KOPT-K1 (cell line): ENCODE measurements around the gene TSC2.
A peak's percentile ranks its signal among the peaks of the same experiment; 100 is the strongest.
"Not testable (repeated sequence)": the region's sequence is repeated elsewhere in the genome, so short reads cannot be mapped to it uniquely, and the experiment has no call there.

Experiments used
- H3K27ac ChIP-seq: fragments of 200-600 bp; sonication (generic); 2 replicates; pipeline ENCODE4 v1.5.1; 2016; ENCODE audit warnings: antibody characterized with exemption, mild to moderate bottlenecking, low read depth, low read length; ENCODE audit not compliant: poor library complexity, severe bottlenecking
- H3K36me3 ChIP-seq: fragments of 200-600 bp; sonication (generic); 2 replicates; pipeline ENCODE4 v1.5.1; 2017; ENCODE audit warnings: antibody characterized with exemption, mild to moderate bottlenecking, low read length, moderate library complexity; ENCODE audit not compliant: insufficient read depth
- H3K9me3 ChIP-seq: fragments of 200-600 bp; sonication (generic); 2 replicates; pipeline ENCODE4 v1.5.1; 2017; ENCODE audit warnings: antibody characterized with exemption, low read length, mild to moderate bottlenecking; ENCODE audit not compliant: insufficient read depth, poor library complexity, severe bottlenecking

Gene TSC2

GRCh38 chr16:2124694-2125444, 77.1 kb downstream of the TSC2 start:
- not testable (repeated sequence) for H3K27ac ChIP-seq, H3K9me3 ChIP-seq, H3K36me3 ChIP-seq

GRCh38 chr16:2125609-2126008, 77.8 kb downstream of the TSC2 start:
- H3K36me3 ChIP-seq, H3K9me3 ChIP-seq, H3K27ac ChIP-seq: not testable (repeated sequence)

GRCh38 chr16:2126161-2126743, 78.5 kb downstream of the TSC2 start:
- not testable (repeated sequence) for H3K36me3 ChIP-seq, H3K27ac ChIP-seq, H3K9me3 ChIP-seq

- not testable (repeated sequence) for H3K36me3 ChIP-seq, H3K27ac ChIP-seq, H3K9me3 ChIP-seq
Measured at GRCh38 chr16:2126928-2127556, 79.3 kb downstream of the TSC2 start.

GRCh38 chr16:2127630-2128280, 80.0 kb downstream of the TSC2 start:
- not testable (repeated sequence) for H3K27ac ChIP-seq, H3K36me3 ChIP-seq, H3K9me3 ChIP-seq

- H3K27ac ChIP-seq = peak overlapping the region; percentile 70
- H3K9me3 ChIP-seq, H3K36me3 ChIP-seq: not testable (repeated sequence)
Measured at GRCh38 chr16:2129251-2129650, 81.5 kb downstream of the TSC2 start.

GRCh38 chr16:2129890-2130447, 82.2 kb downstream of the TSC2 start:
- H3K36me3 ChIP-seq, H3K9me3 ChIP-seq, H3K27ac ChIP-seq: not testable (repeated sequence)

- H3K36me3 ChIP-seq, H3K9me3 ChIP-seq, H3K27ac ChIP-seq: not testable (repeated sequence)
Measured at GRCh38 chr16:2133797-2134196, 86.0 kb downstream of the TSC2 start.

- not testable (repeated sequence) for H3K36me3 ChIP-seq, H3K9me3 ChIP-seq
- peak overlapping the region; percentile 22 for H3K27ac ChIP-seq
Measured at GRCh38 chr16:2135071-2135470, 87.3 kb downstream of the TSC2 start.

- peak within 1 kb of the TSS; percentile 54 for H3K27ac ChIP-seq
- H3K9me3 ChIP-seq, H3K36me3 ChIP-seq: not testable (repeated sequence)
Measured at GRCh38 chr16:2135770-2136490, 88.1 kb downstream of the TSC2 start, which contains the start of gene PKD1. TSS of gene PKD1 (minus strand) at chr16:2135898. CDS start at chr16:2135689, 209 bp downstream.
